ENCODE measurements around the gene RAB9B. TPM values are rescaled to one million over a fixed set of nuclear protein-coding genes. Genes with fewer than 3 reads are reported as not detected.

Gene RAB9B
- total RNA-seq, 4 donors from 2014 or later = 0.85 to 2.0 (median 1.5) TPM

GRCh38 chrX:103849558-103849957, 17.5 kb upstream of the RAB9B start:
- no peak for TF ChIP-seq CTCF (IDR thresholded peaks at IDR 0.05; ENCODE audit: low read depth)

GRCh38 chrX:103847174-103847870, 15.3 kb upstream of the RAB9B start:
- no peak for TF ChIP-seq CTCF (IDR thresholded peaks at IDR 0.05; ENCODE audit: low read depth)

- no peak for TF ChIP-seq CTCF (IDR thresholded peaks at IDR 0.05; ENCODE audit: low read depth)
Measured at GRCh38 chrX:103846386-103846785, 14.3 kb upstream of the RAB9B start.

- no peak for TF ChIP-seq CTCF (IDR thresholded peaks at IDR 0.05; ENCODE audit: low read depth)
Measured at GRCh38 chrX:103845165-103845653, 13.2 kb upstream of the RAB9B start.

GRCh38 chrX:103839404-103839803, 7.3 kb upstream of the RAB9B start:
- no peak for TF ChIP-seq CTCF (IDR thresholded peaks at IDR 0.05; ENCODE audit: low read depth)

GRCh38 chrX:103831342-103831802, 685 bp downstream of the RAB9B start:
- TF ChIP-seq CTCF (IDR thresholded peaks at IDR 0.05; ENCODE audit: low read depth) = no peak

- TF ChIP-seq CTCF (IDR thresholded peaks at IDR 0.05; ENCODE audit: low read depth) = no peak
Measured at GRCh38 chrX:103830848-103831247, 1.2 kb downstream of the RAB9B start.
